Stimulated activated CD4-positive, alpha-beta T cell treated with anti-CD3 and anti-CD28 coated beads, Interleukin-1b, Interleukin-23, amount 100 ng/mL, for 1 hour (primary cell): ENCODE data around the gene NUF2.
"Not testable (repeated sequence)": the region's sequence is repeated elsewhere in the genome, so short reads cannot be mapped to it uniquely, and the experiment has no call there.

Source experiments
- DNase-seq, 2 donors: peaks; one replicate each; pipeline ENCODE4 v3.0.0-alpha.2; 2020; ENCODE audit warnings: low read depth in 2 of 2

Gene NUF2

DNA sequence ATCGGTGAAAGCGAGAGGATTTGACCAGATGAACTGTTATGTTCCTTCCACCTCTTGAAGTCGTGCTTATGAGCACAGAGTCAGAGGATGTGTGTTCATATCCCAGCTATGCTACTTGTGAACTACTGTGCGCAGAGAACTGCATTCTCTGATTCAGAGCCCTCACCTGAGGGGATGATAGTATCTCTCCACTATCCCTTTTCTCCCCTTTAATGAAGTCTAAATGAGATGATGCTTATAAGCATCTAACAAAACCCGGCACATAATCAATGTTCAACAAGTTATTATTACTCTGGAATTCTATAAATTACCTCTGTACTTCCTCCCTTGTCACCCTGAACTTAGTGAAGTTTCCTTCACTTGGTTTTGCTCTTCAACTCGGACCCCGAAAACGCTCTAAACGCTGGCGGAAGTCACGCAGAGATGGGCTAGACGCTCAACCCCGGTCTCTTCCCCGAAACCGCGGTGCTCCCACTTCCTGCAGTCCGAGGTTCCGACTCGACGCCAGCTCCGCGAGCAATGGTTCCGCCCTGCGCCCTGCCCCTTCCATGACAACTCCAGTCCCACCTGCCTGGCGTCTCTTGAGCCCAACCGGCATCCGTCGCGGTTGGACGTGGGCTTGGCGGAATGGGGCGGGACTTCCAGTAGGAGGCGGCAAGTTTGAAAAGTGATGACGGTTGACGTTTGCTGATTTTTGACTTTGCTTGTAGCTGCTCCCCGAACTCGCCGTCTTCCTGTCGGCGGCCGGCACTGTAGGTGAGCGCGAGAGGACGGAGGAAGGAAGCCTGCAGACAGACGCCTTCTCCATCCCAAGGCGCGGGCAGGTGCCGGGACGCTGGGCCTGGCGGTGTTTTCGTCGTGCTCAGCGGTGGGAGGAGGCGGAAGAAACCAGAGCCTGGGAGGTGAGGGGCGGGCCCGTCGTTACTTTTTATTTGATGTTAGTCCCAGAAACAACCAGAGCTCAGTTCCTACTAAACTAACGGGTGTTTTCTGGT, at the start of gene NUF2:
Gene NUF2 (plus strand): TSS at position 644 of the 995 bp plus-strand sequence. CDS start 4,098 bp downstream, outside the sequence.
- peak; percentile 91 for DNase-seq

DNA sequence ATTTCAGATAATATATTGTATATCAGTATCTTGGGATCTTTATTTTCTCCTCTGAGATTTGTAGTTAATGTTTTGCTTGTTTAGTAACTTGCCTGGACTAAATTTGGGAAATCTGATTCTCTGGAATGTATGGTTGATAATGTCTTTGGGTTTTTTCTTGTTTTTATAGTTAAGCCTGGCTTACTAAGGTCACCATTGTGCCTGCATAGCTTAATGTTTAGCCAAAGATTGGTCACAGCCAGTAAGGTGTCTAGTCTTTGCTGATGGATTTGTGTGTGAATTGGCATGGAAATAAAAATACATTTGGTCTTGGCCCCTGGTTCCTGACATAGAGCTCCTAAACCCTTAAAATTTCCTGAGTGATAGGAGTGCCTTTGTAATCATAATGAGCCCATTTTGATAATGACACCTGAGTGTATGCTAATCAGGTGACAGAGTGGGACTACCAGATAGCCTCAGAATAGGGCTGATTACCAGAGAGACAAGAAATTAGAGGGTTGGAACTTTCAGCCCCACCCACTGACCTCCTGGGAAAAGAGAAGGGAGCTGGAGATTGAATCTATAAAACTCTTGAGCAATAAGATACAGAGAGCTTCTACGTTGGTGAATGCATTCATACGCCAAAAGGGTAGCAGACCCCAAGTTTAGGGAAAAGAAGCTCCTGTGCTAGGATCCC, 47.9 kb upstream of the NUF2 start:
- no peak for DNase-seq

DNA sequence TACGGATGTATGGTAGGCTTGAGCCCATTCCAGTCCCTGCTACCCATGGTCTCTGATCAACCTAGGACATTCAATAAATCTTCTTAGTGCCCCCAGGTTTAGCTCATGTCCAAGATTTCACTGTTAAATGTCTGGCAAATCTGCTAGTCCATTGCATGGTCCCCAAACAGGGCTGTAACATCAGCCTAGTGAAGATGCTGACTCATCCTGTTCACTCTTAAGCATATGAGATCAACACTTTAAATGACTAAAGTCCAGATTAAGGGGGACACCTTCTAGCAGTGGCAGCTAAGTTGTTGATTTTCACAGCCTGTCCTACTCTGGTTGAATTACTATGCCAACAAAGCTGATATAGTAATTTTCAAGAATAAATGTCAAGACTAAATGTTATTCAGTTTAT, 46.5 kb upstream of the NUF2 start:
- no peak for DNase-seq

DNA sequence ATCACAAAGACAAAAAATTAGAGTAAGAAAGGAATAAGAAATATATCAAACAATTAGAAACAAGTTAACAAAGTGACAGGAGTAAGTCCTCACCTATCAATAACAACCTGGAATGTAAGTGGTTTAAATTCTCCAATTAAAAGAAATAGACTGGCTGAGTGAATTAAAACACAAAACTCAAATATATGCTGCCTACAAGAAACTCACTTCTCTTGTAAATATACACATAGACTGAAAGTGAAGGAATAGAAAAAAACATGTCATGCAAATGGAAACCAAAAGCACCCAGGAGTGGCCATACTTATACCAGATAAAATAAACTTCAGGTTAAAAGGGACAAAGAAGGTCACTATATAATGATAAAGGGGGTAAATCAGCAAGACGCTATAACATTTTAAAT, 43.2 kb upstream of the NUF2 start:
- DNase-seq, result no peak

DNA sequence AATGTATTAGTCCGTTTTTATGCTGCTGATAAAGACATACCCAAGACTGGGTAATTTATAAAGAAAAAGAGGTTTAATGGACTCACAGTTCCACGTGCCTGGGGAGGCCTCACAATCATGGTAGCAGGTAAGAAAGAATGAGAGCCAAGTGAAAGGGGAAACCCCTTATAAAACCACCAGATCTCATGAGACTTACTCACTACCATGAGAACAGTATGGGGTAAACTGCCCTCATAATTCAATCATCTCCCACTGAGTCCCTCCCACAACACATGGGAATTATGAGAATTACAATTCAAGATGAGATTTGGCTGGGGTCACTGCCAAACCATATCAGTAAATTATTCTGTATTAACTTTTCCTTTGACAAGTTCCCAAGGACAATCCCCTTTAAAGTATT, 36.9 kb upstream of the NUF2 start:
- DNase-seq, result not testable (repeated sequence)

DNA sequence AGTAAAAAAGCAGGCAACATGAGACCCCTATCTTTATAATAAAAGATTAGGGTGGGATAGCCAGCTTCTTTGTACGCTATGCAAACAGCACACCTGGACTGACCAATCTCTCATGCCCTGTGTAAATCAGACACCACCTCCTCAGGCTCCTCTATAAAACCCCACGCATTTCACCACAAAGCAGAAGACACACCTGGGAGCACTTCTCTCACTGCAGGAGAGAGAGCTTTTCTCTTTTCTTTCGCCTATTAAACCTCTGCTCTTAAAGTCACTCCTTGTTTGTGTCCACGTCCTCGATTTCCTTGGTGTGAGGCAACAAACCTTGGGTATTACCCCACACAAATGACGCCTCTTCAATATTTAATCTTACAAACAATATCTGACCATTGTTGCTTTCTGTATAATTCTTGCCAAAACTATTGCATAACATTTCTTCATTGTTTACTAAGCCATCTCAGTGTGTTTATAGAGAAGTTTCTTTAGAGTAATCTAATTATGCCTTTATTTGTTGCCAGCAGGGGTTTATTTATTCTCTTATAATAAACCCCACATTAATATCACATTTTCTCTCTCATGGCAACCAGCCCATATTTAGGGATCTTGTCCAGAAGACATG, 31.6 kb upstream of the NUF2 start:
- DNase-seq, result no peak

- DNase-seq, result no peak
These were observed 30.3 kb upstream of the NUF2 start for GRCh38 chr1:163291461-163291860.

DNA sequence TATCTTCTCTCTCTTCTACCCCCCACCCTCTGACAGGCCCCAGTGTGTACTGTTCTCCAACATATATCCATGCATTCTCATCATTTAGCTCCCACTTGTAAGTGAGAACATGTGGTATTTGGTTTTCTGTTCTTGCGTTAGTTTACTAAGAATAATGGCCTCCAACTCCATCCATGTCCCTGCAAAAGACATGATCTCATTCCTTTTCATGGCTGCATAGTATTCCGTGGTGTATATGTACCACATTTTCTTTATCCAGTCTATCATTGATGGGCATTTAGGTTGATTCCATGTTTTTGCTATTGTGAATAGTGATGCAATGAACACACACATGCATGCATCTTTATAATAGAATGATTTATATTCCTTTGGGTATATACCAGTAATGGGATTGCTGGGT, 29.6 kb upstream of the NUF2 start:
- DNase-seq, result not testable (repeated sequence)

DNA sequence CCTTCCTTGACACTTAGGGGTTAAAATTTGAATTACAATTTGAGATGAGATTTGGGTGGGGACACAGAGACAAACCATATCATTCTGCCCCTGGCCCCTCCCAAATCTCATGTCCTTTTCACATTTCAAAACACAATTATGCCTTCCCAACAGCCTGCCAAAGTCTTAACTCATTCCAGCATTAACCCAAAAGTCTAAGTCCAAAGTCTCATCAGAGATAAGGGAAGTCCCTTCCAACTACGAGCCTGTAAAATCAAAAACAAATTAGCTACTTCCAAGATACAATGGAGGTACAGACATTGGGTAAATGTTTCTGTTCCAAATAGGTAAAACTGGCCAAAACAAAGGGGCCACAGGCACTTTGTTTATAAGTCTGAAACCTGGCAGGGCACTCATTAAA, 28.3 kb upstream of the NUF2 start:
- DNase-seq, result not testable (repeated sequence)

DNA sequence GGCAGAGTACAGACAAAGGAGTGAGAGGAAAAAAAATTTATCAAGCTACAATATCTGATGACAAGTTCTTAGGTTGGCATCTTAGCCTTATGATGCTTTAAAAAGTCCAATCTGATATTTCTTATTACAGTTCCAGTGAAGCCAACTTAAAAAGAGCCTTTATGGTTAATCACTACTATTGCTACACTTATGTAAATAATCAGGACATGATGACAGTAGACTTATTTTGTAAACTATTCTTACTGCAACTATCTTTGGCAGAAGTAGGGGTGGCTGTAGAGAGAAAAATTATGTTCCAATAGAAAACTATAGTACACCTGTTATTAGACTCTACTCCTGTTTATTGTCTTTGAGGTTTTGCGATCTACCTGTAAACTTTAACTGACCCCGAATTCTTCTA, 25.8 kb upstream of the NUF2 start:
- no peak for DNase-seq

GRCh38 chr1:163296504-163297263, 25.1 kb upstream of the NUF2 start:
- no peak for DNase-seq

GRCh38 chr1:163298365-163298764, 23.4 kb upstream of the NUF2 start:
- no peak for DNase-seq

GRCh38 chr1:163300568-163300967, 21.2 kb upstream of the NUF2 start:
- no peak for DNase-seq

- no peak for DNase-seq
These were observed 18.2 kb upstream of the NUF2 start for GRCh38 chr1:163303561-163303960.

DNA sequence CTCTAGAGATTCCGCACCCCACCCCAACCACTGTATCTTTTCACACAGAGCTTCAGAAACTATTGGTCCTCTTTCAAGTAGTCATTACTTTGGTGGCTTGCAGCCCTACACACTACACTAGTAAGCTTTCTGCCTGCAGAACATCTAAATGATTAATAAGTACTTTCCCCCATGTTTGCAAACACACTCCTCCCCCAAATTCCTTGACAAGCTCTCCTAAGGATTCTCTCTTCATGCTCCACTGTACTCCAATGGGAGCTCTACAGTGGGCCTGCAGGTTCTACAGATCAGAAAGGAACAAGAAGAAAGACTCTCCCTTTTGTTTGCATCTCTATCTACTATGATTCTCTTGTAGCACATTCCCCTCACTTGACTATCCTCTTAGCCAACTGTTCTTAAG, 16.3 kb upstream of the NUF2 start:
- DNase-seq, result no peak

GRCh38 chr1:163307479-163308171, 14.1 kb upstream of the NUF2 start:
- DNase-seq, result no peak

DNA sequence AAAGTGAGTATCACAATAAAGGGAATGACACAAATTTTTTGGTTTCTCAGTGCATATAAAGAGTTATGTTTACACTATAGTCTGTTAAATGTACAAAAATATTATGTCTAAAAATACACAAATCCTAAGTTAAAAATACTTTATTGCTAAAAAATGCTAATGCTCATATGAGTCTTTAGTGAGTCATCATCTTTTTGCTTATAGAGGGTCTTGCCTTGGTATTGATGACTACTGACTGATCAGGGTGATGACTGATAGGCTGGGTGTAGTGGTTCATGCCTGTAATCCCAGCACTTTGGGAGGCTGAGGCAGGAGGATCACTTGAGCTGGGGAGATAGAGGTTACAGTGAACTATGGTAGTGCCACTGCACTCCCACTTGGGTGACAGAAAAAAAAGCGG, 12.9 kb upstream of the NUF2 start:
- no peak for DNase-seq

DNA sequence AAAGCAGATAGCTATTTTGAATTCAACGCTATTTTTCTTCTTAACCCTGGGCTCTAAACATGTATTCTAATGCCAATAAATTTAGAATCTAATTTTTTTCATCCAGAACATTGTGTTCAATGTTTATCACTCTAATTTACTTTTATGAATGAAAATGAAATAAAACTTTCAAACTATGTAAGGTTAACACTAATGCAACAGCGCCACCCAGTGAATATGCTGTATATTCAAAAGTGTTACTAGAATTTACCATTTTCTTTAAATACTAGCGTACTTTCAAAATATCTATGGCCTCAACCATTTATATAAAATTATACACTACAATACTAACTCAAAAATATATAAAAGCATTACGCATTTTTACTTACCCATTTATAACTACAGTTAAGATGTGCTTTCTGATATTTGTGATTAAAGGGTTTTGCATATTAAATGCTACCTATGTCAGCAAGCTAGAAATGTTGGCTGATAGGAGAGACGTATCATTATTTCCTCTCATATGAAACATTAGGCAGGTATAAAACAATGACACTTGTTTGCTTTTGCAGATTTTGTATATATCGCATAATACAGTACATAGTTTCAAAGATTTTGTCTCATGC, 5.9 kb upstream of the NUF2 start:
- peak in 1 of 2 donors; percentile 10 for DNase-seq

GRCh38 chr1:163320891-163321290, 863 bp upstream of the NUF2 start:
- no peak for DNase-seq

GRCh38 chr1:163323339-163323738, 1.6 kb downstream of the NUF2 start:
- DNase-seq, result not testable (repeated sequence)

DNA sequence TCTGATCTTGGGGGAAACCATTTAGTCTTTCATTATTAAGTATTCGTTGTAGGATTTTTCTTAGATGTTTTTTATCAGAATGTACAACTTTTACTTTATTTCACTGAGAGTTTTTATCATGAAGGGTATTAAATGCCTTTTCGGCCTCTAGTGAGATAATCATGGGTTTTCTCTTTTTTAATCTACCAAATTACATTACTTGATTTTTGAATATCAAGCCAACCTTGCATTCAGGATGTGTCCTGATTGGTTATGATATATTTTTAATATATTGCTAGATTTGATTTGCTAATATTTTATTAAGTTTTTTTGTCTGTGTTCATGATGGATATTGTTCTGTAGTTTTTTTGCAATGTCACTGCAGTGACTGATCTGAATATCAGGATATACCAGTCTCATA, 9.4 kb downstream of the NUF2 start:
- no peak for DNase-seq
